Prostate gland (tissue), 2 donors: Measurements from ENCODE around the gene PCDHA1.

Source experiments
- CTCF ChIP-seq, 4 experiments: fragments of 200-600 bp in 2 of 4; fragments of 450-650 bp in 2 of 4; sonication (generic) in 2 of 4; IDR thresholded peaks; 1 replicate in 3 of 4; 2 replicates in 1 of 4; pipeline ENCODE4 v1.5.1; 2016 to 2019; ENCODE audit warnings: antibody characterized with exemption in 4 of 4, mild to moderate bottlenecking in 2 of 4, moderate library complexity in 2 of 4
- POLR2AphosphoS5 ChIP-seq: sonication (generic); formaldehyde crosslinking; IDR thresholded peaks from one replicate; pipeline ENCODE4 v1.6.1; 2017; ENCODE audit warnings: antibody characterized with exemption

DNA sequence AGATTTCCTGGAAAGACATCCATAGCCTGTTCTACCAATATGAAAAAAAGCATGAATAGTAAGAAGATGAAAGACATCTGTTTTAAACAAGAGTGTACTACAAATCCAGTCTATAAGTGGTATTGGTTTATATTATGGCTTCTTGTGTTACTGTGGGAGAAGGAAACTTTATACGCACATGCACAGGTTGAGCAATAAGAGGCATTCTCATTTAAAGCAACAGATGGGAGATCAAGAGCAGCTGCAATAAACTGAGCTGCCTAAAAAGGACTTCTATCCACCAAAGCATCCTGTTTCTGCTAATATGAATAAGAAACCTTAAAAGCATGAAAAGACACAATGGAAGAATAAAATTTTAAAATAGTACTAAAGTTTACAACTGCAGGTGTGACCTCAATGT is 256.6 kb downstream of the PCDHA1 start:
- TF ChIP-seq POLR2AphosphoS5 = no peak
- TF ChIP-seq CTCF (IDR thresholded peaks at IDR 0.05) = no peak
